ENCODE data around the gene KDM4C. TPM values are rescaled to one million over a fixed set of nuclear protein-coding genes. Genes with fewer than 3 reads are reported as not detected.

Gene KDM4C
- total and polyA plus RNA-seq, 2 of the 8 experiments (the other 6 are each of a cell fraction or from before 2014, with no cell fraction given): 13.0 to 26.1 TPM

DNA sequence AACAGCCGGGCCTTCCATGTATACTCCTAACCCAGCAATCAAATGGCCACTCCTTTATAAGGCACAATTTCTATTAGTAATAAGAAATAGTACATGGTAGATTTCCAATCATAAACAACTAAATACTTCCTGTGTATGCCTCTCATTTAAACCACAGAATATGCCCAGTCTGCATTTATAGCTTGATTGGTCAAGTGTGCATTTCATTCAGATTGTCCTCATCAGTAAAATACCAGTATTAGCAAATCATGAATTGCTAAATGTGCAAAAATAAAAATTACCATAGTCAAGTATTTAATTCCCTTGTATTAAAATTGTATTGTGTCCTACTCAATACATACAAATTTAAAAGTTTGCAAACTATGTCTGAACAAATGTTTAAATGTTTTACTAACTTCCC lies 406.2 kb downstream of the KDM4C start:
- no peaks in the 10 kb centered on the region for H3K27me3 ChIP-seq (replicated peaks in 1 of 4; ENCODE audit: control insufficient read depth in 3 of 4, extremely low read depth in 1 of 4, insufficient read depth in 3 of 4, low read length in 3 of 4)
- H3K4me2 ChIP-seq (ENCODE audit: insufficient read depth in 1 of 2, low read depth in 2 of 2, low read length in 2 of 2): no peak overlapping the region
- H3K4me3 ChIP-seq (ENCODE audit: extremely low read depth in 1 of 4, insufficient read depth in 2 of 4, low read depth in 3 of 4, low read length in 4 of 4): no peak overlapping the region
- H3K36me3 ChIP-seq (ENCODE audit: control insufficient read depth in 2 of 4, insufficient read depth in 4 of 4, low read length in 3 of 4): no peaks in the 10 kb centered on the region; a peak in 1 of 8 replicates
- H4K8ac ChIP-seq (ENCODE audit: extremely low read depth, insufficient read depth, low read length): no peak overlapping the region
- no peak overlapping the region for H2BK120ac ChIP-seq (replicated peaks; ENCODE audit: low read depth, low read length)
- H3K23ac ChIP-seq (ENCODE audit: insufficient read length): no peak overlapping the region
- no peak overlapping the region for H2BK12ac ChIP-seq (ENCODE audit: low read depth, low read length)
- no peak overlapping the region for H3K27ac ChIP-seq (ENCODE audit: low read depth, low read length)
- H4K91ac ChIP-seq (replicated peaks; ENCODE audit: insufficient read length, low read length): no peak overlapping the region
- ChIA-PET CTCF (ENCODE audit: partially characterized antibody) (interaction anchor here (0.6 to 1.3 kb wide), 4 partner anchors 10 to 1941 kb away, joined by 3 to 6 read pairs (median 3); no protein-coding TSS in a partner anchor), POLR2A (ENCODE audit: partially characterized antibody) (no interaction called here)
- H3K4me1 ChIP-seq (replicated peaks in 1 of 4; ENCODE audit: control insufficient read depth in 3 of 4, insufficient read depth in 4 of 4, low read length in 3 of 4): no peaks in the 10 kb centered on the region
- no peak overlapping the region for H2BK20ac ChIP-seq (ENCODE audit: low read length)
- TF ChIP-seq, protein P1, sequence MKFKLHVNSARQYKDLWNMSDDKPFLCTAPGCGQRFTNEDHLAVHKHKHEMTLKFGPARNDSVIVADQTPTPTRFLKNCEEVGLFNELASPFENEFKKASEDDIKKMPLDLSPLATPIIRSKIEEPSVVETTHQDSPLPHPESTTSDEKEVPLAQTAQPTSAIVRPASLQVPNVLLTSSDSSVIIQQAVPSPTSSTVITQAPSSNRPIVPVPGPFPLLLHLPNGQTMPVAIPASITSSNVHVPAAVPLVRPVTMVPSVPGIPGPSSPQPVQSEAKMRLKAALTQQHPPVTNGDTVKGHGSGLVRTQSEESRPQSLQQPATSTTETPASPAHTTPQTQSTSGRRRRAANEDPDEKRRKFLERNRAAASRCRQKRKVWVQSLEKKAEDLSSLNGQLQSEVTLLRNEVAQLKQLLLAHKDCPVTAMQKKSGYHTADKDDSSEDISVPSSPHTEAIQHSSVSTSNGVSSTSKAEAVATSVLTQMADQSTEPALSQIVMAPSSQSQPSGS (IDR thresholded peaks at IDR 0.05; ENCODE audit: low read length): no peak
- TF ChIP-seq SP2 (IDR thresholded peaks at IDR 0.05; ENCODE audit: low read length) (no peak), TCF12 (IDR thresholded peaks at IDR 0.05; ENCODE audit: low read depth, low read length) (no peak), PHF8 (conservative IDR thresholded peaks at IDR 0.05; ENCODE audit: low read depth, low read length) (no peak), CHD2 (IDR thresholded peaks at IDR 0.05; ENCODE audit: low read length) (no peak), TEAD4 (IDR thresholded peaks at IDR 0.05; ENCODE audit: low read depth, low read length) (no peak), RXRA (IDR thresholded peaks at IDR 0.05; ENCODE audit: insufficient read depth, low read depth, low read length) (no peak)
- DNase-seq (ENCODE audit: low read depth in 1 of 2, low spot score in 2 of 2) (no peak), FAIRE-seq (no peak)
- no peak overlapping the region for H2AFZ ChIP-seq (ENCODE audit: low read length)
- H3K9ac ChIP-seq (replicated peaks in 1 of 4; ENCODE audit: extremely low read depth in 1 of 4, low read depth in 3 of 4, low read length in 3 of 4): no peak overlapping the region
- H2AK5ac ChIP-seq (ENCODE audit: low read depth, low read length): no peak overlapping the region
- no peaks in the 10 kb centered on the region for H3K79me2 ChIP-seq (ENCODE audit: control insufficient read depth in 1 of 2, insufficient read depth in 2 of 2, low read length in 2 of 2)
- H3K56ac ChIP-seq (replicated peaks; ENCODE audit: insufficient read length, low read depth, low read length): no peak overlapping the region
- no peak overlapping the region for H2BK5ac ChIP-seq (ENCODE audit: low read depth, low read length)
- H3K18ac ChIP-seq (ENCODE audit: extremely low read depth, low read length): no peak overlapping the region
- no peaks in the 10 kb centered on the region for H3K23me2 ChIP-seq (ENCODE audit: low read depth, low read length)
- no peaks in the 10 kb centered on the region for H4K20me1 ChIP-seq (replicated peaks in 1 of 2; ENCODE audit: control insufficient read depth in 1 of 2, insufficient read depth in 2 of 2, low read length in 2 of 2)
- no peaks in the 10 kb centered on the region; the same call in 1 of the 2 replicates for H3K79me1 ChIP-seq (ENCODE audit: low read depth, low read length)
- no peaks in the 10 kb centered on the region for H3K9me3 ChIP-seq (ENCODE audit: insufficient read depth in 2 of 2, low read depth in 1 of 2, low read length in 1 of 2)
- H3K14ac ChIP-seq (ENCODE audit: insufficient read length): no peak overlapping the region
- 38% methylated on average over 1 of the region's 1 CpG; no CpG with 5 or more reads in 1 of the 2 experiments for WGBS, 2 experiments (ENCODE audit: extremely low coverage in 1 of 2, insufficient coverage in 1 of 2, insufficient read length in 1 of 2, insufficient replicate concordance in 2 of 2, low coverage in 1 of 2, low lambda C conversion rate in 2 of 2, missing lambda C conversion rate in 1 of 2)
- no peak overlapping the region for H3K4ac ChIP-seq (replicated peaks; ENCODE audit: insufficient read length, low read depth, low read length)
- no peak overlapping the region for H4K5ac ChIP-seq (ENCODE audit: insufficient read length, low read depth, low read length)
- no peak overlapping the region for H2BK15ac ChIP-seq (ENCODE audit: low read length)

All from H1 (cell line).